Adrenal gland (tissue), 5 donors: ENCODE results near the gene TKT.

ENCODE experiments used
- CTCF ChIP-seq, 6 experiments: fragments of 450-650 bp in 4 of 6; fragments of 200-600 bp in 2 of 6; sonication (generic) in 1 of 6; IDR thresholded peaks; 1 replicate in 5 of 6; 2 replicates in 1 of 6; pipeline versions ENCODE4 v1.5.1 to v1.8.0; 2016 to 2021; ENCODE audit warnings: antibody characterized with exemption in 6 of 6, mild to moderate bottlenecking in 2 of 6, moderate library complexity in 1 of 6
- POLR2A ChIP-seq, 2 donors: fragments of 450-650 bp; IDR thresholded peaks; one replicate each; pipeline ENCODE4 v1.6.1; 2017; ENCODE audit warnings: antibody characterized with exemption in 2 of 2, mild to moderate bottlenecking in 2 of 2, moderate library complexity in 1 of 2
- donor health status: DM: no; HTN: no; CAD: no.

- no peak for TF ChIP-seq CTCF (IDR thresholded peaks at IDR 0.05)
- TF ChIP-seq POLR2A (IDR thresholded peaks at IDR 0.05), result no peak
These were observed 27.6 kb downstream of the TKT start for GRCh38 chr3:53227993-53228885.
